ENCODE results near the gene HMX3.

HMX3 gene

DNA sequence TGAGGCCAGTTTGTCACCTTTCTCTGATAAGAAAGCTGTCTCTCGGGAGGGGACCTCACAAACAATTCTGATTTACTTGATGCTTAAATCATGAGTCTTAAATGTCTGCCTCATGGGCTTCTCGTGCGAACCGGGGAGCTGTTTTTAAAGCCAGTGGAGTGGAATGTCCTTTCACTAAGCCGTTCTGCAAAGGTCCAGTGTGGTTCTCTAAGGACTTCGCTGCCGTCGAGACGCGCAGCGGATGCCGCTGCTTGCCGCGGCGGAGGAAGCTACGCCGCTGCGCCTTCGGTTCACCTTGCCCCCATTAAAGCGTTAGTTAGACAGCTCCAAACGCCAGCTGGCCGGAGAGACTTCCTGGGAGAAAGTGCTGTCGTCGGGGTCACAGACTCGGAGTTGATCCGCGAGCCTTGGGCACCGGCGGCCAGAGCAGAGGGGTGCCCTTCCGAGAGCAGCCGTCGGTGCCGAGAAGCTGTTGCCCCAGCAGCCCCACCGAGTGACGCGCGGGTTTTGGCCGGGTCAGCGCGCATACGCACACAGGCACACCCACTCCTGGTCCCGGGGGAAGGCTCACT is 1.3 kb upstream of the HMX3 start:
- no peak for DNase-seq (ENCODE audit: low read depth)

DNA sequence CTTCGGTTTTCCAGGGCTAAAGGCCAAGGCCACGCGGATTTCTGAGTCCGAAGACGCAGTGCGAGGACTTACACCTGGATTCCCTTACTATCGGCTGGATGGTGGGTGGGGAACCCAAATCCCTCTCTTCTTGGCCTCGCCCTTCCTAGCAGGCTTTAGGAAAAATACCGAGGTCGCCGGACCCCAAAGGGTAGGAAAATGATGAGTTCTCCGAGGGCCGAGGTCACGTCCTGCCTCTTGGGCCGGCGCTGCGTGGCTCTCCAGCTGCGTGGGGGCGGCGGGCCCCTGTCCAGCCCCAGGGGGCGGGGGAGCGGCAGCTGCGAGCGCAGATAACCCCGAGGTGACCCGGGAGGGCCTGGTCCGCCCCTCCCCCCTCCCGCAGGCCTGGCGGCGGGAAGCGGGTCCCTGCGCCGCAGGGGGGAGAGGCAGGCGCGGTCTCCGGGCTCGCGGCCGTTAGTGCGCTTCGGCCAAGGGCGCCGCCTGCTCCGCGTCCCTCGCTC is 805 bp upstream of the HMX3 start:
- no peak for DNase-seq (ENCODE audit: low read depth)

DNA sequence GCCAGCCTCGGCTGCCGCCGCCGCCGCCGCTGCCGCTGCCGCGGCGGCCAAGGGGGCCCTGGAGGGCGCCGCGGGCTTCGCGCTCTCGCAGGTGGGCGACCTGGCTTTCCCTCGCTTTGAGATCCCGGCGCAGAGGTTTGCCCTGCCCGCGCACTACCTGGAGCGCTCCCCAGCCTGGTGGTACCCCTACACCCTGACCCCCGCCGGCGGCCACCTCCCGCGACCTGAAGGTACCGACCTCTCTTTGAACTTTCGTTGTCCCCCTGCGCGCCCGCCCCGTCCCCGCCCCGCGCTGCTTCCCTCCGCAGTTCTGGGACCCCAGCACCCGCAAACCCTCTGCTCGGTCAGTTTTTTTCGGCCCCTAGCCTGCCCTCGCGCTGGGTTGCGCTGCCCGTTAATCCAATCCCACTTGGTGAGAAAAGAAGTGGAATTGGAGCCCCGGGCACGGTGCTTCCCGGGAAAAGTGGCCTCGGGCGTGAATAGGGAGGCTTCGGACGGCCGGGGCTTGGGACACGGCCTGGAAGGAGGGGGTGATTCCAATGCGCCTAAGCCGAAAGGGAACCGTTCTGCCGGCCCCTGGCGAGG is 543 bp downstream of the HMX3 start:
- no peak for DNase-seq (ENCODE audit: low read depth)

DNA sequence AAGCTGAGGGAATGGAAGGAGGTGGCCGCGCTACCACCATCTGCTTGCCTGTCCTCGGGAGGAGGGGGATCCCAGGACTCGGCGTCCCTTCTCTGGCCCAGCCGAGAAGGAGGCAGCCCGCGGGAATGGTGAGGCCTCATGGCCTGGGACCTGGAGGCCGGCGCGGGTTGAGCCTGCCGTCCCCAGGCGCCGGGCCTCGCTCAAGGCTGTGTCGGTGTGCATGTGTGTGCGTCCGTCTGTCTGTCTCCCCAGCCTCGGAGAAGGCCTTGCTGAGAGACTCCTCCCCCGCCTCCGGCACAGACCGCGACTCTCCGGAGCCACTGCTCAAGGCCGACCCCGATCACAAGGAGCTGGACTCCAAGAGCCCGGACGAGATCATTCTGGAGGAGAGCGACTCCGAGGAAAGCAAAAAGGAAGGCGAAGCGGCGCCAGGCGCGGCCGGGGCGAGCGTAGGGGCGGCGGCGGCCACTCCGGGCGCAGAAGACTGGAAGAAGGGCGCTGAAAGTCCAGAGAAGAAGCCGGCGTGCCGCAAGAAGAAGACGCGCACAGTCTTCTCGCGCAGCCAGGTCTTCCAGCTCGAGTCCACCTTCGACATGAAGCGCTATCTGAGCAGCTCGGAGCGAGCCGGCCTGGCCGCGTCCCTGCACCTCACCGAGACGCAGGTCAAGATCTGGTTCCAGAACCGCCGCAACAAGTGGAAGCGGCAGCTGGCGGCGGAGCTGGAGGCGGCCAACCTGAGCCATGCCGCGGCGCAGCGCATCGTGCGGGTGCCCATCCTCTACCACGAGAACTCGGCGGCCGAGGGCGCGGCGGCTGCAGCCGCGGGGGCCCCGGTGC is 1.3 kb downstream of the HMX3 start:
- no peak for DNase-seq (ENCODE audit: low read depth)

DNA sequence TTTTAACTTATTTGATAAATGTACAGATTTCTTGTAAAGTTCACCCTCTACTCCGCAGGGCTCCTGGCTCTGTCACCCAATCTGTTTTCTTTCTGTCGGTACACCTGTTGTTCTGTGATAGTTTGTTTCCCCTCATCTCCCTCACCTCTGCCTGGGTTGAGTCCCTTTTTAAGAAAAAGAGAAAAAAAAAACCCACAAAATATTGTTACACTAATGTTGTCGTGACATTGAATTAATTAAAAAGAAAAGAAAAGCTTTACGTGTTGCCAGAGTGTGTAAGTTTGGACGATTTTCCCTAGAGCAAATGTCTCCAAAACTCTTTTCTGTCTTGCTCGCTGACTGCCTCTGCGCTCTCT is 3.4 kb downstream of the HMX3 start:
- no peak for DNase-seq (ENCODE audit: low read depth)

DNA sequence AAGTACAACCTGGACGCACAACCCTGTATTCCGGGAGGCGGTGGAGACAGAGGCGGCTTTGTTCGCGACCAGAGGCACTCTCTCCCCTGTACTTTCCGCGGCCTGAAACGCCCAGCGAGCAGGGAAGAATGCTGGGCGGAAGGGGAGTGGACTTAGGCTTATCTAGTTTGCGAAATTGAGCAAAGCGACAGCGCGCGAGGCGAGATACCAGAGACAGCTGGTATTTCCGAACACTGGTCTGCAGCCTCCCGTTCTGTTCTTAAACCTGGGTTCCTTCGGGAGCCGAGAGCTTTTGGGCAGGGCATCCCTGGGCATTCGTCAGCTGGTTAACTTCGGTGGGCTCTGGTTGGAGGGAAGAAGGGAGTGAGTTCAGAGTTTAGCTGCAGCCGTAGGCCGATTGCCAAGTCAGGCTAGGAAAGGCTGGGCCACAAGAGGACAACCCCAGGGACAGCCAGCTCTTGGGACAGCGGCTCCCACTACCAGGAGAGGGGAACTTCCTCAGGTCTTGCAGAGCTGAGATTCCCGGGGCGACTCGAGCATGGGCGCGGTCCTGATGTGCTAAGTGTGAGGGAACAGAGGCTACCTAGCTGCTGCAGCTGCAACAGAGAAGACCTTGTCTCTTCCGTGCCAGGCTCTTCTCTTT is 3.9 kb downstream of the HMX3 start:
- no peak for DNase-seq (ENCODE audit: low read depth)

DNA sequence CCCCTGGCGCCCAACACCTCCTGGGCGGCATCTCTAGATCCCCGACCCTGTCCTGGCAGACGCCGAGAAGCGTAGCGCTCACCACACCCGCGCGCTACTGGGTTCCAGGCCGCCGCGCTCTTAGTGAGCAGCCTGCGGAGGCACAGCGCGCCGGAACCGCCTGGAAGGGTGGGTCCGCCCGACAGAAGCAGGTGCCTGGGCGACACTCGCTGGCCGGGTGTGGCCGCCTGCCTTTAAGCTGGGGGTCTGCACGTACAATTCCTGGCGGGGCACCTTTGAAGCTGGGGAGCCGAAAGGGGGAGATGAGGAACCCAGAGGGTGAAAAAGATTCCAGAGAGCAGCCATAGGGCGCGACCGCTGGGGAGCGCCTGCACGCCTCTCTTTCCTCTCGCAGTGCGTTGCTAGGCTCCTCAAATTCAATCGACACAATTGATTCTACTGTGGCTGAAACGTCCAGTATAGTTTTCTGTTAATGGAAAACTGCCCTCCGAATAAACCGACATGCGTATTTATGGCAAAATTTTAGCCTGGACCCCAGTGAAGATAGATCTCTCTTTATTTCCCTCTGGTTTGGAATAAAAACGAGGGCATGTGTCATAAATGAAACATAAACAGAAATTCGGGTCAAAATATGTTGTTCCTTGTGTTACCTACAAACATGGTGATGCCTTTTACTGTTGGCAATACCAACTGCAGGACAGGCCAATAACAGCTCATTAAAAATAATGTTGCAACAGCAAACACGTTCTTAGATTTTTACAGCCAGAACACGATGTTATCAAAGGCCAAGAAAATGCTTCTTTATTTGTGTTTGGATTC is 4.6 kb downstream of the HMX3 start:
- DNase-seq (ENCODE audit: low read depth) = no peak

DNA sequence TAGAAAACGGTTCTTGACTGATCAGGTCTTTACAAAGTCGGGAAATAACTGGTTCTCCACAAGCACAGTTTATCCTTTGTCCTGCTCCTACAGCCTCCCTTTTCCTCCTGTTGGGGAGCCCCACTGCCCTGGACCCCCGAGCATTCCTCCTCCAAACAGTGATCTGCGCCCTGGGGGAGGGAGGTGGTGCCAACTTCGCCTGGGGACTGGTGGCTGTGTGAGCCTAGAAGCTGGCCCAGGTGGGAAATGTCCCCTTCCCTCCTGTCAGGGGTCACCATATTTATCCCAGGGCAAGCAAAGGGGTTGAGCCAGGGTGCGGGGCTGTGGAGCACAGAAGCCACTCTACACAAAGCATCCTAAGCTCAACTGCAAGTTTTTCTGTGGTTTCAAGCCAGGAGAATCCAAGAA is 5.2 kb downstream of the HMX3 start:
- DNase-seq (ENCODE audit: low read depth) = no peak

DNA sequence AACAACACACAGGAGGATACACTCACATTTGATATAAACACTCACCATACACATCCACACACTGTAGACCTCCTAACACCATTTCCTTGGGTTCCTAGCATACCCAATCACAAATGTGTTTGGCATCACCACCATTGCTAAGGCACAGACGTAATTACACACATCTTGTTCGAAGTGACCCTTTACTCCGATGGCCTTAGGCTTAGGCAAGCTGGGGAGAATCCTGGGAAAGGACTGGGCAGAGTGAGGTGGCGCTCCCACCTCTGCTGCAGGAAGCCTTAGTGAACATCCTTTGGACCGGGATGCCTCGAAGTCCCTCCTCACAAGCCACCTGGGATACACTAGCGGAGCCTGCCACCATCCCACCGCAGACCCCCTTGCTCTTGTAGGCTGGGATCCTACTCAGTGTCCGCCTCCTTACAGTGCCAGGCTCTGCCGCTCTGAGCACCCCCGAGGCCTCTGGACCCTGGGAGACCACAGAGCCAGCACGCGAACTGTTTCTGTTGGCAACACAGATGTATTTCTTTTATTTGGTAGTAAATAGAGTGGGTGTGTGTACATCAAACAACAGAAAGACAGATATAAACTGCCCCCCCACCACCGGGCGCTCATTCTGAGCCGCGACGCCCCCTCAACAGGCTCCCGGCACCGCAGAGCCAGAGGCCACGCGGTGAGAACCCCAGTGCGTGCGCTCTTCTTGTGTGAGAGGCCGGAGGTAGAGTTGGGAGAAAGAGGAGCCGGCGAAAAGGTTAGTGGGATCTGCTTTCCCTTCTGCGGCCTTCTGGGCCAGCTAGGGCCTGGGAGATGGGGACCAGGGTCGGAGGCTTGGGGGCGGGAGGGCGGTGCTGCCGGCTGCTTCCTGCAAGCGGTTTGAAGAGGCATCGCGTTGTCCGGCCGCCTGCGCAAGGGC is 6.3 kb downstream of the HMX3 start:
- no peak for DNase-seq (ENCODE audit: low read depth)

DNA sequence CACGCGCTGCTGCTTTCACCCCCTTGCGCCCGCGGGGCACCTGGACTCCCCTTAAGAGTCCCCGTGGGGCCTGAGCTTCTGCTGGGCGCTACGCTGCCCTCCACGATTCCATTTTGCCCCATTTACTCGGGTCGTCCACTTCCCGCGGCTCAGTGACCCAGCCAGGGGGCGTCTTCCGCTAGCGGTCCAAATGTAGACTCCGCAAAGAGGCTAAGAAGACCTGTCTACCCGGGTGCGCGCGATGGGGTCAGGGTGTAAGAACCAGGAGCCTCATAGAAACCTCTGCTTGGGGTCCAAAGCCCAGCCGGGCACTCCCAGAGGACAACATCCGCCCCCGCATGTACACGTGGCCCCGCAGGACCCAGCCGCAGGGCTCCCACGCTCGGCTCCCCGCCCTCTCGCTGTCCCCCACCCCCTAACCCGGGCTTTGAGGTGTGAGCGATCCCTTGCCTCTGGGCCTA is 7.0 kb downstream of the HMX3 start:
- DNase-seq (ENCODE audit: low read depth) = no peak

DNA sequence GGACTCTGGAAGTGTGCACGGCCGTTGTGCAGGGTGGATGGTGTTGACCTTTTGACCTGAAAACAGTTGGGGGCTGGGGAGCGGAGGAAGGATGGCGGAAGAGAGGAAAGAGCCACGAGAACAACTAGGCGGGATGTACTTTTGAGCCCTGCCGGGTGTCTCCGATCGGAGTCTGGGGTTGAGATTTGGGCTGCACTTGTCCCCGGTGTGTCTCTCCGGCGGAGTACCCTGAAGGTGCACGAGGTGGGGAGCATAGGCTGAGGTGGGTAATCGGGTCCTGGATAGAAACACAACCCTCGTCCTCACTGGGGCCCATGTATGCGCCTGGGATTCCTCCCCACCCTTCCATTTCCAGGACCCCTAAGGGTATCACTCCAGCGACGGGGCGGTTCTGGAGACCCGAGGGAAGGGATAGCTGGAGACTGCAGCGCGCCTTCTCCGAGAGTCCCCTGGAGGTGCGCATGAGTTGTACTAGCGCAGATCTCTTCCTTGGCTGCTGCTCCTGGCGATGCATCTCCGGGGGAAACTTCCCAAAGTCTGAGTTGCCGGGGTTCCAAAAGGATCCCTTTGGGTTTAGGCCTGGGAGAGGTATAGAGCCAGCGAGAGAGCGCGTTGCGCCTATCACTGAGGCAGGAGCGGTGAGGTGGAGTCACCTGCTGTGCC is 7.5 kb downstream of the HMX3 start:
- DNase-seq (ENCODE audit: low read depth) = no peak

DNA sequence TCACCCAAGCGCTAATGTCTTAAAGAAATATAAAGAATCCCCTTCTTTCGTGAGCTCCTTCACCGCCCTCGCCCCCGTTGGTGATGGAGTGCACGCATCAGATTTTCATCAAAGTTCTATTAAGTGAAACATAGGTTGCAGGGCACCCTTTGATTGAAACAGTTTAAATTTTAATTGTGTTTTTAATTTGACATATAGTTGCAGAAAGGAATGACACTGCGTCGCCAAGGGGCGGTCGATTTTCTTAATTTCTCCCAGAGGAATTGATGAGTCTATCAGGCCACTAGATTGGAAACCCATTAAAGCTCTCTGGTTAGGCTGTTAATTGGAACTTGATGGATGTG is 8.0 kb downstream of the HMX3 start:
- no peak for DNase-seq (ENCODE audit: low read depth)

DNA sequence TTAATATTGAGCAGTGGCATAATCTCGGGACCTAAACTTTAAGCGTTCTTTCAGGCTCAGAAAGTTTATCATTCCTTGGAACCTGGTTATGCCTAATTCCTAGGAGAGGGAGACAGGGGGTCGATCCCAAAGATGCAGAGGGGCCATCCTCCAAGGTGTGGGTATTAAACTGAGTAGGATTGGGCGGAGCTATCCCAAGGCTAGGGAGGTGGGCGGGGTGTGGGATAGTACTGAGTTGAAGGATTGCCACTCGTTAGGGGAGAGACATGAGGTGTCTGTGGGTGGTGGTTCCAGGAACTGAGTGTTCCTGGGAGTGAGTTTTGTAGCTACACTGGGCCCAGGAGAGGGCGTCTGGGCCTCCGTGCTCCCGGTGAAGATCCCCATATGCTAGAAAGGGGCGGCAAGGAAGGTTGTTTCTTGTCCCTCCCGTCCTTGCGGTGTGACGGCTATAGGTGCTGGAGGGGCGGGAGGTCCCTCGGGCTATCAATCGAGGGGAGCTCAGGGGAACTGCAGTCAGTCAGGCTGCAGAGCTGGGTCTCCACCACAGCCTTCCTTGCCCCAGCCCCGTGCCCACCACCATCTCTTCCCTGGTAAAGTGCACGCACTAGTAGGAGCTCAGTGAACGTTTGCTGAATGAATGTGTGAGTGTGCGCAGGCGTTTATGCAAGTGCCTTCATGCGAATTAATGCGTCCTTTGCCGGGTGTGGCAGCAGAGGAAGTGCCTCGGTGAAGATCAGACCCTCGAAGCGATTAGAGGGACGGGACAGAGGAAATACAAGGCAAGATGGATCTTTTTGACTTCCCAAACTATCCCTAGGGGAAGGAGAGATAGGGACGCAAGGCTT is 9.1 kb downstream of the HMX3 start:
- DNase-seq (ENCODE audit: low read depth) = no peak

DNA sequence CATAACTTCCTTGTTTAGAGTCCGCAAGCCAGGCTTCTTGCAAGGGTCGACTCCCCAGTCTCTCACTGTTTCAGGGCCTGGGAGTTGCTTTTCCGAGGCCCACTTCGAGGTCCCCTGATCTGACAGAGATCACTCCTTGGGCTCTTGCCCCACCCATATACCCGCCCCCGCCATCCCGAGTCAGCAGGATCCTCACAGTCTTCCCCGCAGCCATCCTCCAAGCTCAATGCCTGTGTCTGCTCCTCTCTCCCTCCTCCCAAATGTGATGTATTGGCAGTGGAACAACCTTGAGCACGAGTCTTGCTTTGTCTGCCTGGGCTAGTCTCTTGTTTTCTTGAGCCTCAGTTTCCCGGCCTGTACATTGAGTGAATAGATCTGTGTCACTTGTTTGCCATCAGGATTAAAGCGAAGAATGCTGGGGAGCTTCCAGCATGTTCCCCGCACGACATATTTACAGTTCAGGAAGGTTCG is 9.8 kb downstream of the HMX3 start:
- DNase-seq (ENCODE audit: low read depth) = no peak

DNA sequence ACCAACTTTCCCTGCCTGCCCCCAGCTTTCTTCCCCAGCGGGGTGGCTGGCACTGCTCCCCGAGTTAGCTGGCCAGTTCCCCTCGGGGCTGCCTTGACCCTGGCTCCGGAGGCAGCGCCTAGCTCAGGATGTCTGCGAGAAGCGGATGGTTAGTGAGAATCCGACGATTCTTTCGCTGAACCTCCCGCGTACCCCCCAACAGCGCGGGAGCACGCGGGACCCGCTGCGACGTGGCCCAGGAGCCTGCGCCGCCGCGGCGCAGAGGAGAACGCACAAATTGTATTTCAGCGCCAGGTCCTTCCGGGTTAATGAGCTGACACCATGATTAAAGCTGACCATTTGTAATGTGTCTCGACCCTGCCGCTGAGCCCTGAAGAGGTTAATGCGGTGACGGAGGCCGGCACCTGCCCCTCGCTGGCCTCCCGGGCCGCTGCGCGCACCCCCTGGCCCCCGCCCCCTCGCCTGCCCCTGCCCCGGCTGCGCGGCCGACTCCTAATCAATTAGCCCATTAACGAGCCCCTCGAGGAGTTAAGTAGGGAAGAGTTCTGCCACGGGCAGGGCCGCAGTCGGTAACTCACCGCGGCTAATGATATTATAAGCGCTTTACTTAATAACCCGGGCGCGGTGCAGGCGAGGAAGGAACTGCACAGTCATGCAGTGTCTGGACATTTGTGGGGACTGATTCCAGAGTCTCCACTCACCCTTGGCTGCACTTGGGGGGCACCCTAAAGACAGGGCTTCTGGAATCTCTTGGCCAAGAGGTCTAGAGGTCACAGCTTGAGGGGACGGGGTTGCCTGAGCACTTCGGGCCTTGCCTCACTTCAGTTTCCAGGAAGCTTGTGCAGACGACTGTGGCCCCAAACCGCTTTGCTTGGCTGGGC is 10.5 kb downstream of the HMX3 start:
- DNase-seq (ENCODE audit: low read depth) = no peak

DNA sequence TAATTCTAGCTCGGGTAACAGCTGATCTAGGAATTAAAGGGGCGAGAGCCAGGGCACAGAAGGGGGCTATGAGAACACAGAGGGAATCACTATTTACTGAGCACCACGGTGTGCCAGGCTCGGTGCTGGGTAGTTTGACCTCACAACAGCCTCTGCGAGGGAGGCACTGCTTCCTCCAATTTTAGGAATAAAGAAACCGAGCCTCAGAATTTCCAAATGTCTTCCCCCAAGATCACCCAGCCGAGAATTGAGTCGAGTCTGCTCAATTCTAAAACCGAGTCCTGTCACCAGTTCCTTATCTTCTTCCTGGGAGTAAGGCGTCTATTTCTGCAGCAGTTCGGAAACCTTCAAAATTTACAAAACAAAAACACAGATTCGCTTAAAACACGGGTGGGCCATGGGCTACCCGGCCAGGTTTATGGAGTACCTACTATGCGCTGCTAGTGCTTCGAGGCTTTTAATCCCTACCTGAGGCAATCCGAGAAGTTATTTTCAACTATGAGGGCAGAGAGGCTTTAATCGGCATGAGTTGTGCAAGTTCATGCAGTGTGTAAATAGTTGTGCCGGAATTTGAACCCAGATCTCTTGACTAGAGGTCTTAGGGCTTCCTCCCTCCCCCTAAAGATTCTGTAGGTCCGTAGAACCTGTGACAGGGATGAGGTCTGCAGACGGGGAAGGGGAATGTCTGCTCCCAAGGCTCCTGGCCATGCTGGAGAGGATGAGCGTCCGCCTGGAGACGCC is 11.3 kb downstream of the HMX3 start:
- DNase-seq (ENCODE audit: low read depth) = no peak

DNA sequence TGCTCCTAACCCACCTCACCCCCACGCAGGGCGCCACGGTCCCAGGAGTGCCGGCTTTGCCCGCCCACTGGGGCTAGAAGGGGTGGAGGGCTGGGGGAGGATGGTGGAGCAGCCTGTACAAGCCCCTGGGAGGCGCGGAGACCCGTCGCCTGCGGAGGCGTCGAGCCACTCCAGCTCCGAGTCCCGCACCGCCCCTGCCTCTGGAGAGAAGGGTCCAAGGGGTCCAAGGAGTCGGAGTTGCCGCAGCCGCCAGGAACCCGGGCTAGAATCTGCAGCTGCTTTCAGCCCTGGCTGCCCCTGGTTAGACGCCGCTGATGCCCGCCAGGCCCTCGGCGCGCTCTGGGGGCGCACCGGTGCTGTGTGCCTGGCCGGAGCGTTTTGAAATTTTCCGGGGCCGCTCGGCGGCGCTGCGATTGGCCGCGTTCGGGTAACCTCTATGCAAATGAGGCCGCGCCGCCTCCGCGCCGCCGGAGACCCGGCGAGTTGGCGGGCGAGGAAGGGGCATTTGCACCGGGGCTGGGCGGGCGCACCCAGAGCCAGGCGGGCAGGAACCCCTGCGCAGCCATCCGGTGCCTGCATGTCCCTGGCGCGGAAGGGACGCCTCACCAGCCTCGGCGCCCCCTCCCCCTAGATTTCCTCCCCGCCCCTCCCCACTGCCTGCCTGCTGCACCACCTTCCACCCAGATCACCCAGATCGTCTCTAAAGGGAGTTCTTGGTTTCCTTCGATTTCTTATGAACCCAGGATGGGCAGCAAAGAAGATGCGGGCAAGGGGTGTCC is 12.1 kb downstream of the HMX3 start, which contains the start of gene HMX2:
HMX2 (plus strand) TSS at position 502 of the 779 bp plus-strand sequence; CDS start at position 745, 243 bp downstream.
- DNase-seq (ENCODE audit: low read depth) = no peak

All from T follicular helper cell (primary cell).